C4-2B (cell line): ENCODE results near the gene GUCY2F.

Source experiments
- ZFX ChIP-seq: fragments of 450-650 bp; IDR thresholded peaks from 2 replicates; pipeline ENCODE4 v1.6.1; 2017
- TF ChIP-seq, protein P1 (sequence below): fragments of 450-650 bp; conservative IDR thresholded peaks from 2 replicates; pipeline ENCODE4 v1.5.1; 2017; ENCODE audit warnings: mild to moderate bottlenecking

DNA sequence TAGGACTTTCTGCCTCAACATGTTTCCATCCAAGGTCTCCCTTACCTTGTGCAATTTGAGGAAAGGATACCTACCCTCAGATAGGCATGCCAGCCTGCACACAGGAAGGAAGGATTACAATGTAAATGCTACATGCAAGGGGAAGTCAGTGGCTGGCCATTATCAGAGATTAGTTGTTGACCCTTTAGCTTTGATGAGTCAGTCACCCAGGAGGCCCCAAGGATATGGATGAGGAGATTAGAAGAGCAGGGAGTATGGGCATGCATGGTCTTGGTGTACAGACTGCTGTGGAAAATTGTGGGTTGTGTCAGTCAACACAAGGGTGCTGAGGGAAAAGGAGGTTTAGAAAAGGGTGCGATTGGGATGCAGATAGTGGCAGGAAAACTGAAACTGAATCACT lies 92.0 kb downstream of the GUCY2F start:
- TF ChIP-seq, protein P1, sequence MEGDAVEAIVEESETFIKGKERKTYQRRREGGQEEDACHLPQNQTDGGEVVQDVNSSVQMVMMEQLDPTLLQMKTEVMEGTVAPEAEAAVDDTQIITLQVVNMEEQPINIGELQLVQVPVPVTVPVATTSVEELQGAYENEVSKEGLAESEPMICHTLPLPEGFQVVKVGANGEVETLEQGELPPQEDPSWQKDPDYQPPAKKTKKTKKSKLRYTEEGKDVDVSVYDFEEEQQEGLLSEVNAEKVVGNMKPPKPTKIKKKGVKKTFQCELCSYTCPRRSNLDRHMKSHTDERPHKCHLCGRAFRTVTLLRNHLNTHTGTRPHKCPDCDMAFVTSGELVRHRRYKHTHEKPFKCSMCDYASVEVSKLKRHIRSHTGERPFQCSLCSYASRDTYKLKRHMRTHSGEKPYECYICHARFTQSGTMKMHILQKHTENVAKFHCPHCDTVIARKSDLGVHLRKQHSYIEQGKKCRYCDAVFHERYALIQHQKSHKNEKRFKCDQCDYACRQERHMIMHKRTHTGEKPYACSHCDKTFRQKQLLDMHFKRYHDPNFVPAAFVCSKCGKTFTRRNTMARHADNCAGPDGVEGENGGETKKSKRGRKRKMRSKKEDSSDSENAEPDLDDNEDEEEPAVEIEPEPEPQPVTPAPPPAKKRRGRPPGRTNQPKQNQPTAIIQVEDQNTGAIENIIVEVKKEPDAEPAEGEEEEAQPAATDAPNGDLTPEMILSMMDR = no peak
- no peak for TF ChIP-seq ZFX
